Vagina (tissue), 2 donors: ENCODE data around the gene PLEKHA6. TPM values are rescaled to one million over a fixed set of nuclear protein-coding genes. Genes with fewer than 3 reads are reported as not detected.
A peak's percentile ranks its signal among the peaks of the same experiment; 100 is the strongest.

ENCODE experiments used
- DNase-seq, 2 donors: peaks; one replicate each; pipeline ENCODE4 v3.0.0-alpha.2; 2017; ENCODE audit errors: extremely low spot score in 2 of 2
- H3K27ac ChIP-seq: fragments of 200-600 bp; sonication (generic); one replicate; pipeline ENCODE4 v1.5.1; 2019
- H3K27me3 ChIP-seq: fragments of 200-600 bp; sonication (generic); one replicate; pipeline ENCODE4 v1.5.1; 2019
- H3K36me3 ChIP-seq, 2 donors: fragments of 200-600 bp; sonication (generic); one replicate each; pipeline ENCODE4 v1.5.1; 2017 to 2019
- H3K4me1 ChIP-seq: fragments of 200-600 bp; sonication (generic); one replicate; pipeline ENCODE4 v1.5.1; 2019
- H3K4me3 ChIP-seq, 2 donors: fragments of 200-600 bp; sonication (generic); 1 replicate in 1 of 2; 2 replicates in 1 of 2; pipeline ENCODE4 v1.5.1; 2016 to 2019
- H3K9me3 ChIP-seq: fragments of 200-600 bp; sonication (generic); one replicate; pipeline ENCODE4 v1.5.1; 2019
- POLR2A ChIP-seq, 2 donors: fragments of 450-650 bp; IDR thresholded peaks; one replicate each; pipeline ENCODE4 v1.6.1; 2017; ENCODE audit warnings: antibody characterized with exemption in 2 of 2, mild to moderate bottlenecking in 2 of 2, moderate library complexity in 2 of 2
- POLR2AphosphoS5 ChIP-seq, 2 donors: sonication (generic); formaldehyde crosslinking; IDR thresholded peaks; one replicate each; pipeline ENCODE4 v1.9.0; 2017; ENCODE audit warnings: antibody characterized with exemption in 2 of 2, mild to moderate bottlenecking in 2 of 2, low read depth in 1 of 2; ENCODE audit not compliant: insufficient read depth in 1 of 2
- intact Hi-C: fragments of 100-400 bp; cut with DNase I; formaldehyde crosslinking; loops from one replicate; pipeline ENCODE4 v1.15.1; 2023
- total RNA-seq: library from RNA; depleted of rRNA; stranded (reverse); fragments of >200 nt; gene quantifications from one replicate; pipeline ENCODE4 v1.2.3, GENCODE V29; 2016
- TF ChIP-seq, protein P1 (sequence below), 3 experiments: fragments of 450-650 bp in 2 of 3; fragments of 200-600 bp in 1 of 3; sonication (generic) in 1 of 3; IDR thresholded peaks; one replicate each; pipeline ENCODE4 v1.5.1; 2017 to 2019; ENCODE audit warnings: antibody characterized with exemption in 3 of 3, mild to moderate bottlenecking in 2 of 3, moderate library complexity in 2 of 3

PLEKHA6 gene
- total RNA-seq, 1 donor from 2014 or later = 15.0 TPM

DNA sequence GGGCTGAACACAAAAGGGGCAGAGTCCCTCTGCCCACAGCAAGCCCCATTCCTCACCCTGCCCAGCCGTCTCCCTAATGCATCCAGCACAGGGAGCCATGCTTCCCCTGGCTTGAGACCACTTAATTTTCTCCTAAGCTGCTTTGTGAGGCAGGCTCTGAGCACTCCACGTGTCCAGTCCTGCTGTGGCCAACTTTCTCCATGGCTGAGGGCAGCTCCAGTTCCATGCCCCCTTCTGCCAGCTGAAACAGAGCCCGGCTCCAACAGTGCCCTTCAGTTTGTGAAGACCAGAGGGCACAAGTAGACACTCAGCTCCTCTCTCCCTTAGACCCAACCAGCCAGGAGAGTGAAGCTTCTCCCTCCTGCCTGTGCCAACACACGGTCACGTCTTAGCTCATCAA is 33.8 kb downstream of the PLEKHA6 start:
- Histone ChIP-seq H3K27me3 (no peaks in the 10 kb centered on the region), H3K4me1 (peaks cover 9% of the 10 kb centered on the region), H3K9me3 (no peaks in the 10 kb centered on the region), H3K4me3 (no peak overlapping the region), H3K36me3 (no peaks in the 10 kb centered on the region), H3K27ac (no peak overlapping the region)
- DNase-seq = no peak
- TF ChIP-seq, protein P1, sequence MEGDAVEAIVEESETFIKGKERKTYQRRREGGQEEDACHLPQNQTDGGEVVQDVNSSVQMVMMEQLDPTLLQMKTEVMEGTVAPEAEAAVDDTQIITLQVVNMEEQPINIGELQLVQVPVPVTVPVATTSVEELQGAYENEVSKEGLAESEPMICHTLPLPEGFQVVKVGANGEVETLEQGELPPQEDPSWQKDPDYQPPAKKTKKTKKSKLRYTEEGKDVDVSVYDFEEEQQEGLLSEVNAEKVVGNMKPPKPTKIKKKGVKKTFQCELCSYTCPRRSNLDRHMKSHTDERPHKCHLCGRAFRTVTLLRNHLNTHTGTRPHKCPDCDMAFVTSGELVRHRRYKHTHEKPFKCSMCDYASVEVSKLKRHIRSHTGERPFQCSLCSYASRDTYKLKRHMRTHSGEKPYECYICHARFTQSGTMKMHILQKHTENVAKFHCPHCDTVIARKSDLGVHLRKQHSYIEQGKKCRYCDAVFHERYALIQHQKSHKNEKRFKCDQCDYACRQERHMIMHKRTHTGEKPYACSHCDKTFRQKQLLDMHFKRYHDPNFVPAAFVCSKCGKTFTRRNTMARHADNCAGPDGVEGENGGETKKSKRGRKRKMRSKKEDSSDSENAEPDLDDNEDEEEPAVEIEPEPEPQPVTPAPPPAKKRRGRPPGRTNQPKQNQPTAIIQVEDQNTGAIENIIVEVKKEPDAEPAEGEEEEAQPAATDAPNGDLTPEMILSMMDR (IDR thresholded peaks at IDR 0.05) = no peak
- TF ChIP-seq POLR2A (IDR thresholded peaks at IDR 0.05) = no peak
- intact Hi-C loops = no loop called here

DNA sequence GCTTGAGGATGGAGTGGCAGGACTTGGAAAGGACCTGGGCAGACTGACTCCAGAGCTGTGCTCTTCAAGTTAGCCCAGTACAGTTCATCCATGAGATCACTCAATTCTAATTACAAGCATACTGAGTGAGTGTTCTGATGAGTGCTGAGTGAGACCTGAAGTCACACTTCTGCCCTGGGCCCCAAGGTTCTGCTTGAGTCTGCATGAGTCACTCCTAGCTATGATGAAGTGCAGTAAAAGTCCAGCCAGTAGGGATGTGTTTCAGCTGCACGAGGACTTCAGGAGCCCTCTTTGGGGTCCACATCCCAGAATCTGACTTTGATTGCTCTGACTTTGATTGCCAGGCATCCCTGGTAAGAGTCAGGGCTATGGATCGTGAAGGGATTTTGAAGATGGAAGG is 35.8 kb downstream of the PLEKHA6 start:
- Histone ChIP-seq H3K27me3 (no peaks in the 10 kb centered on the region), H3K36me3 (no peaks in the 10 kb centered on the region), H3K4me1 (peaks cover 21% of the 10 kb centered on the region), H3K9me3 (no peaks in the 10 kb centered on the region), H3K4me3 (no peak overlapping the region), H3K27ac (no peak overlapping the region)
- DNase-seq = no peak
- TF ChIP-seq POLR2AphosphoS5 (IDR thresholded peaks at IDR 0.05; ENCODE audit: insufficient read depth in 1 of 2, low read depth in 1 of 2) (peak in 1 of 2 donors; percentile 12), POLR2A (IDR thresholded peaks at IDR 0.05) (no peak)
- TF ChIP-seq, protein P1 (IDR thresholded peaks at IDR 0.05) = no peak
- intact Hi-C loops = no loop called here

DNA sequence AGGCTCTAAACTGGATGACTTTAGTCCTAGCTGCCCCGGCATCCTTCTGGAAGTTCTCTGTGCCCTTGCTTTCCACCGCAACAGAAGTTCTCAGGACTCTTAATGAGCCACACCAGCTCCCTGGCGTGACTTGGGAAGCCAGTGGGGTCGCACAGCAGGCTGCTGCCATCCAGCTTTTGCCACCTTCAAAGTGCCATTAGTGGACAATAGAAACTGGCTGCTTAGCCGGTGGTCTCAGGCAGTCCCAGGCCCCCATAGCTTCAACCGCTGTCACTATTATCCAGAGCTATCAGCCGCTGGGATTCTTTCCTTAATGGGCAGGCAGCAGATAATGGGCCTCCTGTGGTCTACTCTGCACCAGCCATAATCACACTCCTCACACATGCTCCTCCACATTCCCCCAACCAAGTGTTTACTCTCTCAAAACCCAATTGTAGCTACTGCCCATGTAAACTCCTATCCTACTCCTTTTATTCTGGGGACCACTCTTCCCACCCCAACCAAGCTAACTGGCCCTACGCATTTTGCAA is 37.3 kb downstream of the PLEKHA6 start:
- Histone ChIP-seq H3K9me3 (no peaks in the 10 kb centered on the region), H3K27me3 (no peaks in the 10 kb centered on the region), H3K27ac (no peak overlapping the region), H3K36me3 (no peaks in the 10 kb centered on the region), H3K4me1 (peaks cover 21% of the 10 kb centered on the region), H3K4me3 (no peak overlapping the region)
- intact Hi-C loops = no loop called here
- no peak for TF ChIP-seq POLR2A (IDR thresholded peaks at IDR 0.05)
- TF ChIP-seq POLR2AphosphoS5 (IDR thresholded peaks at IDR 0.05; ENCODE audit: insufficient read depth in 1 of 2, low read depth in 1 of 2) = no peak
- TF ChIP-seq, protein P1 (IDR thresholded peaks at IDR 0.05) = no peak
- no peak for DNase-seq

DNA sequence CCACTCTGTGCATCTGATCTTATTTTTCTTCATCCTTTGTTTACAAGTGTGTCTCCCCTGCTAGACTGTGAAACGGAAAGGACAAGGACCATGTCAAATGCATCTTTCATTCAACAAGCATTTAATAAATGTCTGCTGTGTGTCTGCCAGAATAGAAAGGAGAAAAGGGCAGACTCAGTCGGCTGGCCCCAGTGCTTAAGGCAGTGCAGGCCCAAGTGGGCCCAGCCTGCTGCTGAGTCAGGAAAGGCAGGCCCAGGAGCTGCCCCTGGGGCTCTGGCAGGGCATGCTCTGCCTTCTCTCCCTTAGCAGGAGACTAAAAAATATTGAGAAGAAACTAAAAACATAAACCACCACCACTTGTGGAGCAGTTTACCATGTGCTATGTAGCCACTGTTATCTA is 38.1 kb downstream of the PLEKHA6 start:
- intact Hi-C loops = no loop called here
- H3K27ac ChIP-seq = peak overlapping the region; percentile 45
- no peaks in the 10 kb centered on the region for H3K36me3 ChIP-seq
- H3K4me1 ChIP-seq = peaks cover 21% of the 10 kb centered on the region
- H3K27me3 ChIP-seq = no peaks in the 10 kb centered on the region
- no peaks in the 10 kb centered on the region for H3K9me3 ChIP-seq
- H3K4me3 ChIP-seq = no peak overlapping the region
- DNase-seq = no peak
- TF ChIP-seq, protein P1 (IDR thresholded peaks at IDR 0.05) = no peak

DNA sequence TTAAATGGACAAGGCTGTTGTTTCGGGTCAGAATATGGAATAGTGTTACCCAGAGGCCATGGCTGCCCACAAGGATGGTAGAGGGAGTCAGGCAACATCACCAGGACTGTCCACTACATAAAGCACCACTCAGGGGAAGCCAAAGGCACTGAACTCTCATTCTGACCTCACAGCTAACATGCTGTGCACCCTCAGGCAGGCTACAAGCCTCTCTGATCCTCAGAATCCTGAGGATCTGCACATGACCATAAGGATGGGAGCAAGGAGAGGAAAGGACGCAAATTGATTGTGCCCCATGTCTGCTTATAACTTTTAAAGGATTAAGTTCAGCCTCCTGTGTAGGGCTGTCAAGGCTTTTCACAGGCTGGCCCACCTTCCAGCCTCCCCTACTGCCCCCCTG is 38.7 kb downstream of the PLEKHA6 start:
- Histone ChIP-seq H3K36me3 (no peaks in the 10 kb centered on the region), H3K27me3 (no peaks in the 10 kb centered on the region), H3K27ac (peak overlapping the region; percentile 45), H3K4me1 (peaks cover 21% of the 10 kb centered on the region), H3K4me3 (no peak overlapping the region), H3K9me3 (no peaks in the 10 kb centered on the region)
- intact Hi-C loops = no loop called here
- no peak for TF ChIP-seq POLR2A (IDR thresholded peaks at IDR 0.05)
- no peak for TF ChIP-seq POLR2AphosphoS5 (IDR thresholded peaks at IDR 0.05; ENCODE audit: insufficient read depth in 1 of 2, low read depth in 1 of 2)
- TF ChIP-seq, protein P1 (IDR thresholded peaks at IDR 0.05) = no peak
- DNase-seq = no peak
